Measurements from ENCODE around the gene QPRT. TPM values are rescaled to one million over a fixed set of nuclear protein-coding genes. Genes with fewer than 3 reads are reported as not detected.

QPRT gene
- total and polyA plus RNA-seq, 2 experiments from 2014 or later = 65.4 to 128 TPM

DNA sequence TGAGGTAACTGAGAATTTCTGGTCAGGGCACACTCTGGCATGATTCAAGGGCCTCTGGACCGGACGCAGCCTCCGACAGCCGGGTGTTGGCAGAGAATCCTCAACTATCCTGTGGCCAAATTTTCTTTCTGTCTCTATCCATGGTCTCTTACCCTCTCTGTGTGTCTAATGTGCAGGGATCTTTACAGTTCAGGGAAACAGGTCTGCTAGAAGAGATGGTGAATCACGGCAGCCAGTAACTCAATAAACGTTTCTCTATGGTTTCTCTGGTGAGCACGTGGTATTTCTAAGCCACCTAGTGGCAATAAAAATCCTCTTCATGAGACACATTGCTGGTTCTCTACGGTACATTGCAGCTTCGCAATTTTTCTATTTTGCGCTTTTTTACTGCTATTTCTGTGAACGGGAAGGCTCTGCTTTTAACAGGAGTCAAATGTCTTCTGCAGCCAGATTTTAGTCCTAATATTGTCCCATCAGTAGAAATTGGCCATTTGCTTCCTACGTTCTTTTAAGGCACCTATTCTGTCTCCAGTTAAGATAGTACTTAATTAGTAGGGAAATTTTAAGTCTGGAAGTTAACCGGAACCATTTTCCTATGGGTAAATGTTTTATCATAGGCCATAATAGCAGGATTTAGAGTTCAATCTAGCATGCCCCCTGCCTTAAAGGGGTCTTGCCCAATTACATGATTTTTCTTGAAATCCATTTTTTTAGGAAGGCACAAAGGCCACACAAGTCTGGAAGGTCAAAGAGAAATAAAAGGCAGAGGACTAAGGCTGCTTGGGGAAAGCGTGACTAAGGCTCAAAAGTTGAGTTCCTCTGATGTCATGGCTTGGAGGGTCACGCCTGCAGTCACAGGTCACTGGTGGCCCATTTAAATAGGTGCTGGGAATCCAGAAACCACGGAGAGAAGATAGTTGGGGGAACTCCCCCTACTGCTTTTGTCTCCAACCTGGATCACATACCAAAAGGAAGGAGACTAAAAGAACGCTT is 31.5 kb downstream of the QPRT start (continued):
- TF ChIP-seq ETS1 (IDR thresholded peaks at IDR 0.05) = no peak
- no peak for TF ChIP-seq JUNB (IDR thresholded peaks at IDR 0.05; ENCODE audit: unreplicated experiment)
- peak; percentile 44; the same call in 1 of the 2 replicates for TF ChIP-seq CREB1 (CRISPR knock-in tag; IDR thresholded peaks at IDR 0.05; ENCODE audit: low read depth)
- TF ChIP-seq EZH2 (IDR thresholded peaks at IDR 0.05; ENCODE audit: low read depth, unreplicated experiment) = no peak

DNA sequence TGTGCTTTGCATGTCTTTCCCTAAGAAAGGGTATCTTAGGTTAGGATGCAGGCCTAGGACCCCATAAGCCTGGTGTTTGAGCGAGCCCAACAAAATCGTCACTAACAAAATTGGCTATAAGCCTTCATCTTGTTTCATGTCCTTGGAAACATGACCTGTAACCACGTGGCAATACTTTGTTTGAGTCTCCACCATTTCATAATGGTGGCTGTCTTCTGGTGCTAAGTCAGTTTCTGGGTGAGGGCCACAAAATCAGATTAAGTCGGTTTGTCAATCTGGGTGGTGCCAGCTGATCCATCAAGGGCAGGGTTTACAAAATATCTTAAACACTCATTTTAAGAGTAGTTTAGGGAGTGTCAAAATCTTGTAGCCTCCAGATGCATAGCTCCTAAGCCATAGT is 33.8 kb downstream of the QPRT start:
- H3F3A ChIP-seq (replicated peaks; ENCODE audit: low read depth) = peaks cover 29% of the 10 kb centered on the region; the same call in 1 of the 2 replicates
- H3K27ac ChIP-seq (ENCODE audit: low read depth) = peak overlapping the region; percentile 96
- H4K20me1 ChIP-seq (replicated peaks; ENCODE audit: insufficient read depth) = peaks cover 25% of the 10 kb centered on the region
- peaks cover 34% of the 10 kb centered on the region for H3K27me3 Mint-ChIP-seq (ENCODE audit: insufficient read depth, low read depth, poor library complexity)
- peaks cover 20% of the 10 kb centered on the region; the same call in 2 of the 3 replicates for H3K9me3 Mint-ChIP-seq
- peak overlapping the region; percentile 96; the same call in 2 of the 3 replicates for H3K4me3 Mint-ChIP-seq
- peaks cover 79% of the 10 kb centered on the region for H3K36me3 Mint-ChIP-seq (ENCODE audit: low read depth)
- H3K27me3 ChIP-seq (ENCODE audit: insufficient read depth) = no peaks in the 10 kb centered on the region
- peak overlapping the region; percentile 44; the same call in 1 of the 2 replicates for H3K27ac Mint-ChIP-seq
- no peak for DNase-seq (ENCODE audit: low spot score)
- peaks cover 80% of the 10 kb centered on the region for H3K79me2 ChIP-seq (replicated peaks; ENCODE audit: insufficient read depth)
- peaks cover 43% of the 10 kb centered on the region for H3K4me1 ChIP-seq (ENCODE audit: insufficient read depth)
- H3K4me1 Mint-ChIP-seq = peaks cover 38% of the 10 kb centered on the region
- H2AFZ ChIP-seq = no peak overlapping the region
- no peak for ATAC-seq
- H3K36me3 ChIP-seq (ENCODE audit: insufficient read depth) = peaks cover 34% of the 10 kb centered on the region
- H3K9me2 ChIP-seq (ENCODE audit: insufficient read depth) = no peaks in the 10 kb centered on the region
- peak overlapping the region; percentile 86 for H3K4me2 ChIP-seq
- peak overlapping the region; percentile 63; the same call in 1 of the 2 replicates for H3K4me3 ChIP-seq
- no peak for TF ChIP-seq ZNF114 (CRISPR knock-in tag; IDR thresholded peaks at IDR 0.05)
- no peak for TF ChIP-seq CREB1 (CRISPR knock-in tag; IDR thresholded peaks at IDR 0.05; ENCODE audit: low read depth)
- TF ChIP-seq STAT1 (IDR thresholded peaks at IDR 0.05; ENCODE audit: unreplicated experiment) = no peak
- TF ChIP-seq CTCF (conservative IDR thresholded peaks at IDR 0.05; ENCODE audit: low read depth in 2 of 2) = no peak
- no peak for TF ChIP-seq ZNF331 (CRISPR knock-in tag; IDR thresholded peaks at IDR 0.05; ENCODE audit: low read depth)
- no peak for TF ChIP-seq NANOG (IDR thresholded peaks at IDR 0.05; ENCODE audit: borderline replicate concordance)
- no peak for TF ChIP-seq POLR2AphosphoS5 (IDR thresholded peaks at IDR 0.05; ENCODE audit: low read depth)
- no peak for TF ChIP-seq ZNF462 (CRISPR knock-in tag; IDR thresholded peaks at IDR 0.05)

All from GM23338 (cell line).